Stimulated activated CD8-positive, alpha-beta memory T cell treated with anti-CD3 and anti-CD28 coated beads, Interleukin-12 subunit alpha, Interleukin-12 subunit beta, amount 100 ng/mL, for 24 hours (primary cell): ENCODE results near the gene TBC1D7.

Experiments used
- DNase-seq: peaks from one replicate; pipeline ENCODE4 v3.0.0-alpha.2; 2020; ENCODE audit errors: extremely low read depth

Gene TBC1D7

DNA sequence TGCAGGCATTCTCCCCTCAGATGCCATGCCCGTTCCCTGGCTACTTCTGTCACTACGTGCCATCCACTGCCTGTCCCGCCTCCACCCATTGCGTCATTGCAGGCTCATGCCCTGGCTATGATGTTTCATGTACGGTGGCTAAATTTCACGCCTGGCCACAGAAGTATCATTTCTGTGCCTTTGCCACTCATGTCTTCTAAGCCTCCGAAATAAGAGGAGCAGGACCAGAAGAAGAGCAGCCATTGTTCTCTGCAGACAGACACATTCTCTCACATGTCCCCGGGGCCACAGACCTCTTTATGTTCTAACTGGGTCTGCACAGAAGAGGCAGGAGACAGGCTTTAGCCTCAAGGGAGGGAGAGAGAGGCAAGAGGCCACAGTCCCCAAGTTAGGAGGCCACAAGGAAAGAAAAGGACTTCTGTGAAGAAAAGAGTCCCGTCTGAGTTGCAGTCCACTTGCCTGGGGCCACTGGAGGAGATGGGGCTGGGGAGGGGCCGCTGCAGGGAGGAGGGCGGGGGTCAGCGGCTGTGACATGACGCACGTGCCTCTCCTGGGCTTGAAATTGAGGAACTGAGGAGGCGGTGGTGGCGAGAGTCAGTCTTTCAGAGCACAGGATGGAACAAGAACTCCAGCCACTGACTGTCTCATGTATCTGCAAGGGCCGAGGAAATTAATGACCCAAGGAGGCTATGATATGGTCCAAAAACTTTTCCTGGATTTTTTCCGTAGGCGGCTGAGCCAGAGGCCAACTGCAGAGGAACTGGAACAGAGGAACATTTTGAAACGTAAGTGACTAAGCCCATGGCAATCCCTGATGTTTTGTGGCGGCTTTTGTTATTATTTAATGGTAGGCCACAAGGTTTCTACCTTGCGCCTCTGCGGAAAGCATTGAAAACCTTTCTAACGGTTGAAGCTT, 55.9 kb downstream of the TBC1D7 start:
- DNase-seq, result no peak

DNA sequence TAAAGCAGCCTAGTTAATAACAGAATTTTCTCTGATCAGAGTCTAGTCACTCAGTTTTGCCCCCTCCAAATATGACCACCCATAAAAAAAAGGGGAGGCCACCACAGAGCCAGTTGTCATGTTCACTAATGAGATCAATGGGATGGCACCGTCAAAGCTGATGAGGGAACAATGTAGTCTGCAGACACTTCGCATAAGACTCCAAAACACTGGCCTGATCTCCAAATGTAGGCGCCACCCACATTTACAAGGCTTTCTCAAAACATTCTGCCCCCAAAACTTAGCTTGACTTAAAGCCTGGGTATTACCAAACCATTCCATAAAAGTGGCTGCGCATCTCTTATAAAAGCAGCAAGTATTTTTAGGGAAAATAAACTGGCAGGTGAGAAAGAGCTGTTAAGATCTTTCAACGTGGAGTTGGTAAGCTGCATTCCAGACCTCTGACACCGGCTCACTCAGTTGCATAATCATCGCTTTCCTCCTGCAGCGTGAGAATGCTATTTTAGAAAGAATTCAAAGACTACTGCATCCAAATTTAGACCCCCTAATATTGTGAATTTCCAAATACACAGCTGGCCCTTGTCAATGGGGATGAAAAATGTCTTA, 59.3 kb downstream of the TBC1D7 start:
- DNase-seq, result no peak

DNA sequence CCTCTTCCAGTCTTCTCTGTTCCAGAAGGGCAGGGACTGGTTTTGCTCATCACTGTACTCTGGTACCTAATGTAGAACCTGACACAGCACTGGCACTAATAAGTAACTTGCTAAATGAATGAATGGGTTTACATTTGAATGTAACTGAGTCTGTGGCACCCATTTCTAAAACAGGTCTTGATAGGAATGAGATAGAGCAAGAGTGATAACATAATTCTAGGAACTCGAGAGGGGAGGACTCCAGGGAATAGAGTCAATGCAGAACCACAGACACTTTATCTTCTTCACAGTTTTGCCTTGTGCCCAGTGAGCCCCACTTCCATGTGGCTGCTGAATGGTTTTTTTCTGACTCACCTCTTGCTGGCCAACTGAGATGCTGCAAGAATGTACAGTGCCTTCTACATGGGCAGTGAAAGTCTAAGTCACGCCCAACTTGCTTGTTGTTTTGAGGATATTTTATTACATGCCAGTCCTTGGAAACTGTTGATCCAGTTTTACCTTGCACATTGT, 61.1 kb downstream of the TBC1D7 start:
- DNase-seq, result no peak

DNA sequence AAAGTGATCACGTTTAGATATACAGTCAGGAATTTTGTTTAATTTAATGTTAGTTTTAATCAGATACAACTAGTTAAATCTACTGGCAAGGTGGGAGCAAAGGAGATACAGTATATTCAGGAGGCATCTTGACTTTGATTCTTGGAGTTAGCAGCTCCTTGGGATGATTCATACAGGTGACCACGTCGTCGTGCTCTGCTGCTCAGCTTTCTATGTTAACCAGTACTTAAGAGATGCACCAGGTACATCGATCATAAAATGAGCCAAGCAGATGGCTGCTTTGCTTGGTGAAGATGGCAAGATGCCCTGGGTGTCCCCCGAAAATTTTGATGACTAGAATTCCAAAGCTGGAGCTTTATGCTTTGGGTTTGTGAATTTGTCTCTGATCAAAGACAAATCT, 64.7 kb downstream of the TBC1D7 start:
- DNase-seq, result no peak

DNA sequence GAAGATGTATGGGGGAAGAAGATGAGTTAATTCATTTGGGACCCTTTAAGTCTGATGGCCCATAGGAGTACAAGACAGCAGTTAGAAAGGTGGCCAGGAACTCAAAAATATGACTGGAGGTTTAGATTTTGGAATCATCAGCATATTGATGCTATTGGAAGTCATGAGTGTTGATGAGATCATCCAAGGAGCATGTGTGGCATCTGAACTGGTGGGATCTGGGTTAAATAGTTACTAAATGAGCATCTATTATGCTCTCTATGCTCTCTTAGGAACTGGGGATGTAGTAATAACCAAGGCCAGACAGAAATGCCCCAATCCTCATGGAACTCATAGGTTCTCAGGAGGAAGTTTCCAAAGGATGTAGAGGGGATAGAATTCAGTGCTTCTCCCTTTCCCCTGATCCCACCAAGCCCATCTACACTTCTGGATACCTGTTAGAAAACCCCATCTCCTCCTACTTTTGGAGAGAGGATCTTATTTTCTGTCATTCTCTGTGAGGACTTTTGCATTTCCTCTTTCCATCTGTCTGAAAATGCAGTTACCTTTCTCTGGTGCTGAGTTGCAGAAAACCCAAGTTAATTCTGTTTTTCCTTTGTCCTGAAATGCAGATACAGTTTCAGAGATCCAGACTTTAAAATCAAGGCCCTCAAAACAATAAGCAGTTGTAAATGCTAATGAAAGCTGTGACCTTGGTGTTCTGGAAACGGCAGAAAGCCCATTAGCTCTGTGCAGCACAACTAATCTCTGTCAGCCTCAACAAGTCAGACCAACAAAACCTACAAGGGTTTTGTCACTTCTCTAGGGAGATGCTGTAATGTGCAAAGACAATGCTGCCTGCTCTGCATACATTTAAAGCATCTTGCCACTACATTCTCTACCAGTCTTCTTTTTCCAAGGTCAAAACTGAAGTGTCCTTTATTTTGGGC, 65.8 kb downstream of the TBC1D7 start:
- DNase-seq, result no peak

DNA sequence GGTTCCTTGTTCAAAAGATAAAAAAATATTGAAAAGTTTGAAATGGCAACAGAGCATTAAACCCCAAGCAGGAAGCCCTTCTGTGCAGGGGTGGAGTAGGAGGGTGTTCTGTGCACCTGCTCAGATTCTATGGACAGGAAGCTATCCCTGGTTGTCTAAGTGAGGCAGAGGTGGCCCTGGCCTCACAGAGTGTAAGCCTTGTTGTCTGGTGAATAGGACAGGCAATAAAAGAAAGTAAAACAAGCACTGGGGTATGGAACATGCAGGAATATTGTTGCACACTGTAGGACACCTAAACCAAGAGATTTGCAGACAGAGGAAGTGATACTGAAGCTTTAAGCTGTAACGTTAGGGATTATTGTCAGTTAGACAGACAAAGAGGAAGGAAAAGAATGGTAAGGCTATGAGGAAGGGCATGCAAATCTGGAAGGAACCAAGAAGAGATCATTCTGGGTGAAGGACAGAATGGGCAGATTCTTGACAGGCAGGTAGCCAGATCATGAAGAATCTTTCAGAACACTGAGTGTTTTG, 66.8 kb downstream of the TBC1D7 start:
- no peak for DNase-seq

DNA sequence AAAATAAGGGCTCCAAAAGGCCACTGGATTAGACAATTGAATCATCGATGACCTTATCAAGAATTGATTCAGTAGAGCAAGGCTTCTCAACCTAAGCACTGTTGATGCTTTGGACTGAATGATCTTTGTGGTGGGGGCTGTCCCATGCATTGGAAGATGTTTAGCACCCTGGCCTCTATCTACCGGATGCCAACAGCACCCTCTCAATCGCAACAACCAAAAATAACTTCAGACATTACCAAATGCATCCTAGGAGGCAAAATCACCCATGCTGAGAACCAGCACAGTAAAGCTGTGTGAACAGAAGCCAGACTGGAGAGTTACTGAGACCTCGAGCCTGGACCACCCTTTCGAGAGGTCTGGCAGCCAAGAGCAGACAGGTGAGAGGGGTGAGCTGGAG, 67.5 kb downstream of the TBC1D7 start:
- no peak for DNase-seq

DNA sequence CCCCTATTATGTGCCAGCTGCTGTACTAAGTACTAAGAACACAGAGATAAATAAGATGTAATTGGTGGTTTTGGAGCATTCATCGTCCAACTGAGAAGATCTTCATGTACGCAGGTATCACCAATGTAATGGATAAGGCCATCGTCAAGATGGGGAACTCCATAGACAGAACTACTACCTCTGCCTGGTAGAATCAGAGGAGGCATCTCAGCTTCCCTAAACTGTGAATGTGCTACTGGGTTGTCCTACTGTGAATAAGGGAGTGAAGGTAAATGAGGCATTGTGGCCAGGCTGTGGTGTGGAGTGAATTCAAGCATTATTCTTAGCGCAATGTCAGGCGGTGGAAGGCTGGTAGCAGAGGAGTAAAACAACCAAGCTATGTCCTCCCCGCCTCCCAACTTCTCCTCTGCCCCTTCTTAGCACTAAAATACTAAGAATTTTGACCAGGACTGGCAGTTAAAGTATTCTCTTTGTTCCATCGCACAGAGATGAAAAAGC, 68.2 kb downstream of the TBC1D7 start:
- no peak for DNase-seq

DNA sequence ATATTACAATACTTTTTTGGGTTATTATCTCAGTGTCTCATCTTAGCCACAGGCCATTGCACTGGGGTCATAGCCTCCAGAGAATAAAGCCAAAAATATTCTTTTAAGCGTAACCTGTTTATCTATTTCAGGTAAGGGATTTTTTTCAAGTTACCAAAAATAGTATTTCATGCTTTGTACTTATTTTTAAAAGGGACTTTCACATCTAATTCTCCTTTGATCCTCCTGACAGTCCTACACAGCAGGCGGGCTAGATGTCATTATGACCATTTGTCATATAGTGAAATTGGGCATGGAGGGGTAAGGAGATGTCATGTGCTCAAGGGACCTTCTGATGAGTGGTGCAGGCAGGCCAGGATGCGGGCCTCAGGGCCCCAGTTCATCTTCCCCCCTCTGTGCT, 68.9 kb downstream of the TBC1D7 start:
- no peak for DNase-seq

DNA sequence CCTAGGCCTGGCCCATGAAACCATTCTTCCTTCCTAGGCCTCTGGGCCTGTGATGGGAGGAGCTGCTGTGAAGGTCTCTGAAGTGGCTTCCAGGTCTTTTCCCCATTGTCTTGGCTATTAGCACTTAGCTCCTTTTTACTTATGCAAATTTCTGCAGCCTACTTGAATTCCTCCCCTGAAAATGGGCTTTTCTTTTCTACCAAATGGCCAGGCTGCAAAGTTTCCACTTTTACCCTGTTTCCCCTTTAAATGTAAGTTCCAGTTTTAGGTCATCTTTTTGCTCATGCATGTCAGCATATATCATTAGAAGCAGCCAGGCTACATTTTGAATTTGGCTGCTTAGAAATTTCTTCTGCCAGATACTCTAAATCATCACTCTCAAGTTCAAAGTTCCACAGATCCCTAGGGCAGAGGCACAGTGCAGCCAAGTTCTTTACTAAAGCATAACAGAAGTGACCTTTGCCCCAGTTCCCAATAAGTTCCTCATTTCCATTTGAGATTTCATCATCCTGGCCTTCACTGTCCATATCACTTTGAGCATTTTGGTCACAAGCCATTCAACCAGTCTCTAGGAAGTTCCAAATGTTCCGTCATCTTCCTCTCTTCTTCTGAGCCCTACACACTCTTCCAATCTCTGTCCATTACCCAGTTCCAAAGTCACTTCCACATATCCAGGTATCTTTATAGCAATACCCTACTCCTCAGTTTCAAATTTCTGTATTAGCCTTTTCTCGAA, 71.9 kb downstream of the TBC1D7 start:
- no peak for DNase-seq
